ENCODE data around the gene DNA2. TPM values are rescaled to one million over a fixed set of nuclear protein-coding genes. Genes with fewer than 3 reads are reported as not detected.

DNA2 gene
- total RNA-seq, 1 donor from 2014 or later = 5.8 TPM

DNA sequence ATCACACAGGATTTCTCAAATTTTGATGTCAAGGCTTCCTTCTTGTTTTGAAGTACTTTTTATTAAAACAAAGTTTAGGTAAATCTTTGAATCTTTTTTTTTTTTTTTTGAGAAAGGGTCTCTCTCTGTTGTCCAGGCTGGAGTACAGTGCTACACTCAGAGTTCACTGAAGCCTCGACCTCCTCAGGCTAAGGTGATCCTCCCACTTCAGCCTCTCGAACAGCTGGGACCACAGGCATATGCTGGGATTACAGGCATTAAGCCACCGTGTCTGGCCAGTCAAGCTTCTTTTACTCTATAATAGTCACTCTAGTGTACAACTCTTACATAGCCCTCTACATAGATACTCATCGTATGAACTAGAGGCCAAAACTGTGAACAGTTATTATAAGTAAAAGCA is 68.1 kb downstream of the DNA2 start:
- Histone ChIP-seq H3K27me3 (ENCODE audit: insufficient read depth, low read length) (no peaks in the 10 kb centered on the region), H3K27ac (ENCODE audit: low read depth, low read length) (no peak overlapping the region), H2AFZ (ENCODE audit: low read depth, low read length) (no peak overlapping the region), H3K4me1 (ENCODE audit: insufficient read depth, low read length) (no peaks in the 10 kb centered on the region), H3K36me3 (ENCODE audit: insufficient read depth, low read length) (peaks cover 9% of the 10 kb centered on the region), H3K4me2 (ENCODE audit: low read length) (no peak overlapping the region), H4K20me1 (ENCODE audit: insufficient read depth, low read length) (peaks cover 16% of the 10 kb centered on the region), H3K9me3 (ENCODE audit: insufficient read depth, low read depth, low read length) (no peaks in the 10 kb centered on the region), H3K9ac (ENCODE audit: low read length) (no peak overlapping the region), H3K79me2 (ENCODE audit: insufficient read depth, low read length) (peaks cover 60% of the 10 kb centered on the region), H3K4me3 (ENCODE audit: insufficient read depth, low read depth, low read length) (no peak overlapping the region)
- Mint-ChIP-seq H3K27ac (ENCODE audit: unreplicated experiment) (no peak overlapping the region), H3K27me3 (ENCODE audit: low read depth, unreplicated experiment) (no peaks in the 10 kb centered on the region), H3K4me3 (ENCODE audit: unreplicated experiment) (no peak overlapping the region), H3K36me3 (ENCODE audit: low read depth, unreplicated experiment) (no peaks in the 10 kb centered on the region), H3K4me1 (ENCODE audit: low read depth, unreplicated experiment) (peaks cover 9% of the 10 kb centered on the region), H3K9me3 (ENCODE audit: unreplicated experiment) (no peaks in the 10 kb centered on the region)
- DNase-seq (ENCODE audit: low read depth) = no peak
- no peak for FAIRE-seq
- TF ChIP-seq, protein P1, sequence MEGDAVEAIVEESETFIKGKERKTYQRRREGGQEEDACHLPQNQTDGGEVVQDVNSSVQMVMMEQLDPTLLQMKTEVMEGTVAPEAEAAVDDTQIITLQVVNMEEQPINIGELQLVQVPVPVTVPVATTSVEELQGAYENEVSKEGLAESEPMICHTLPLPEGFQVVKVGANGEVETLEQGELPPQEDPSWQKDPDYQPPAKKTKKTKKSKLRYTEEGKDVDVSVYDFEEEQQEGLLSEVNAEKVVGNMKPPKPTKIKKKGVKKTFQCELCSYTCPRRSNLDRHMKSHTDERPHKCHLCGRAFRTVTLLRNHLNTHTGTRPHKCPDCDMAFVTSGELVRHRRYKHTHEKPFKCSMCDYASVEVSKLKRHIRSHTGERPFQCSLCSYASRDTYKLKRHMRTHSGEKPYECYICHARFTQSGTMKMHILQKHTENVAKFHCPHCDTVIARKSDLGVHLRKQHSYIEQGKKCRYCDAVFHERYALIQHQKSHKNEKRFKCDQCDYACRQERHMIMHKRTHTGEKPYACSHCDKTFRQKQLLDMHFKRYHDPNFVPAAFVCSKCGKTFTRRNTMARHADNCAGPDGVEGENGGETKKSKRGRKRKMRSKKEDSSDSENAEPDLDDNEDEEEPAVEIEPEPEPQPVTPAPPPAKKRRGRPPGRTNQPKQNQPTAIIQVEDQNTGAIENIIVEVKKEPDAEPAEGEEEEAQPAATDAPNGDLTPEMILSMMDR (IDR thresholded peaks at IDR 0.05; ENCODE audit: insufficient read depth, low read depth, low read length) = no peak
- no peak for TF ChIP-seq EZH2 (IDR thresholded peaks at IDR 0.05; ENCODE audit: insufficient read depth, low read length)

DNA sequence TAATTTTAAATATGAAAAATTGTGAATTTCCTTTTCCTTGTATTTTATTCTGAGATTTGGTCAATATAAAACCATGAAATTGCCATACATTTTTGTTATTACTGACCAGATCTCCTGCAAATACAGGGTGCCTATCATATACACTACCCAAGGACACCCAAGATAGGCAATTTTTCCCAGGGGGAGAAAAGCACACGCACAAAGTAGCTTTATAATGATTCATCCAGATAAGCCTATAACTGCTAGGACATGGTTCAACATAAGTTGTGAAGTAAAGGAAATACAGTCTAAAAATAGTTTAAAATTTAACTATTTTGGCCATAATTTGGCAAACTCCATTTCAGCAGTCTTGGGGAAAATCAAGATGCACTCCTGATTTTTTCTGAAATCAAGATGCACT is 69.5 kb downstream of the DNA2 start:
- Mint-ChIP-seq H3K27ac (ENCODE audit: unreplicated experiment) (no peak overlapping the region), H3K27me3 (ENCODE audit: low read depth, unreplicated experiment) (no peaks in the 10 kb centered on the region), H3K9me3 (ENCODE audit: unreplicated experiment) (no peaks in the 10 kb centered on the region), H3K4me3 (ENCODE audit: unreplicated experiment) (no peak overlapping the region), H3K36me3 (ENCODE audit: low read depth, unreplicated experiment) (no peaks in the 10 kb centered on the region), H3K4me1 (ENCODE audit: low read depth, unreplicated experiment) (peaks cover 9% of the 10 kb centered on the region)
- Histone ChIP-seq H3K79me2 (ENCODE audit: insufficient read depth, low read length) (peaks cover 65% of the 10 kb centered on the region), H3K9me3 (ENCODE audit: insufficient read depth, low read depth, low read length) (no peaks in the 10 kb centered on the region), H4K20me1 (ENCODE audit: insufficient read depth, low read length) (peaks cover 16% of the 10 kb centered on the region), H3K9ac (ENCODE audit: low read length) (no peak overlapping the region), H3K4me1 (ENCODE audit: insufficient read depth, low read length) (no peaks in the 10 kb centered on the region), H3K36me3 (ENCODE audit: insufficient read depth, low read length) (peaks cover 9% of the 10 kb centered on the region), H3K4me3 (ENCODE audit: insufficient read depth, low read depth, low read length) (no peak overlapping the region), H3K4me2 (ENCODE audit: low read length) (no peak overlapping the region), H2AFZ (ENCODE audit: low read depth, low read length) (no peak overlapping the region), H3K27ac (ENCODE audit: low read depth, low read length) (no peak overlapping the region), H3K27me3 (ENCODE audit: insufficient read depth, low read length) (no peaks in the 10 kb centered on the region)
- FAIRE-seq (no peak), DNase-seq (ENCODE audit: low read depth) (peak; percentile 4)
- no peak for TF ChIP-seq EZH2 (IDR thresholded peaks at IDR 0.05; ENCODE audit: insufficient read depth, low read length)
- TF ChIP-seq, protein P1 (IDR thresholded peaks at IDR 0.05; ENCODE audit: insufficient read depth, low read depth, low read length) = no peak

DNA sequence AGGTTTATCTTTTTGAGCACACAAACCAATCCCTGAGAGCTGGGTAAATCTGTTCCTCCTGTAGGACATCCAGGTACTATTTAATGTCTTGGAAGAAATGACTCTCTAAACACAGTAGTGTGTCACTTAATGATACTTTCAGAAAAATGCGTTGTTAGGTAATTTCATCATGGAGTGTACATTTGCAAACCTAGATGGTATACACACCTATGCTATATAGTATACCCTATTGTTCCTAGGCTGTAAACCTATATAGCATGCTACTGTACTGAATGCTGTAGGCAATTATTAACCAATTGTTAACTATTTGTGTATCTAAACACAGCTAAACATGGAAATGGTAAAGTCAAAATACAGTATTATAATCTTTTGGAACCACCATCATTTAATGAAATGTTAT is 74.8 kb downstream of the DNA2 start:
- Histone ChIP-seq H3K4me3 (ENCODE audit: insufficient read depth, low read depth, low read length) (no peak overlapping the region), H3K79me2 (ENCODE audit: insufficient read depth, low read length) (peaks cover 26% of the 10 kb centered on the region), H3K27me3 (ENCODE audit: insufficient read depth, low read length) (no peaks in the 10 kb centered on the region), H3K4me1 (ENCODE audit: insufficient read depth, low read length) (no peaks in the 10 kb centered on the region), H4K20me1 (ENCODE audit: insufficient read depth, low read length) (peaks cover 3% of the 10 kb centered on the region), H3K9ac (ENCODE audit: low read length) (no peak overlapping the region), H2AFZ (ENCODE audit: low read depth, low read length) (no peak overlapping the region), H3K36me3 (ENCODE audit: insufficient read depth, low read length) (peaks cover 15% of the 10 kb centered on the region), H3K4me2 (ENCODE audit: low read length) (no peak overlapping the region), H3K27ac (ENCODE audit: low read depth, low read length) (no peak overlapping the region), H3K9me3 (ENCODE audit: insufficient read depth, low read depth, low read length) (no peaks in the 10 kb centered on the region)
- Mint-ChIP-seq H3K4me1 (ENCODE audit: low read depth, unreplicated experiment) (no peaks in the 10 kb centered on the region), H3K4me3 (ENCODE audit: unreplicated experiment) (no peak overlapping the region), H3K27ac (ENCODE audit: unreplicated experiment) (no peak overlapping the region), H3K27me3 (ENCODE audit: low read depth, unreplicated experiment) (no peaks in the 10 kb centered on the region), H3K36me3 (ENCODE audit: low read depth, unreplicated experiment) (peaks cover 2% of the 10 kb centered on the region), H3K9me3 (ENCODE audit: unreplicated experiment) (no peaks in the 10 kb centered on the region)
- no peak for DNase-seq (ENCODE audit: low read depth)
- TF ChIP-seq, protein P1 (IDR thresholded peaks at IDR 0.05; ENCODE audit: insufficient read depth, low read depth, low read length) = no peak
- no peak for TF ChIP-seq EZH2 (IDR thresholded peaks at IDR 0.05; ENCODE audit: insufficient read depth, low read length)
- FAIRE-seq = no peak
